Stomach (tissue), 4 donors: ENCODE measurements around the gene PRRT4.

Experiments
- CTCF ChIP-seq, 7 experiments: fragments of 450-650 bp in 4 of 7; fragments of 200-600 bp in 3 of 7; sonication (generic) in 3 of 7; IDR thresholded peaks; one replicate each; pipeline ENCODE4 v1.5.1; 2016 to 2019; ENCODE audit warnings: antibody characterized with exemption in 7 of 7, control low read depth in 2 of 7, mild to moderate bottlenecking in 1 of 7
- EP300 ChIP-seq: sonication (generic); formaldehyde crosslinking; IDR thresholded peaks from one replicate; pipeline ENCODE4 v1.6.1; 2017; ENCODE audit warnings: antibody characterized with exemption
- POLR2A ChIP-seq, 4 donors: fragments of 450-650 bp; IDR thresholded peaks; one replicate each; pipeline ENCODE4 v1.6.1; 2016; ENCODE audit warnings: antibody characterized with exemption in 4 of 4, control low read depth in 2 of 4, mild to moderate bottlenecking in 1 of 4, moderate library complexity in 1 of 4

- TF ChIP-seq CTCF (IDR thresholded peaks at IDR 0.05), result no peak
- TF ChIP-seq POLR2A (IDR thresholded peaks at IDR 0.05), result no peak
- TF ChIP-seq EP300, result no peak
These were observed 32.2 kb upstream of the PRRT4 start for GRCh38 chr7:128393526-128394330.
